Large intestine (tissue), 3 donors: Measurements from ENCODE around the gene TP53. TPM values are rescaled to one million over a fixed set of nuclear protein-coding genes. Genes with fewer than 3 reads are reported as not detected.

Experiments
- DNase-seq, 2 donors: peaks; one replicate each; pipeline versions ENCODE4 v3.0.0 to v3.0.0-alpha.2; 2013
- H3K27ac ChIP-seq: one replicate; pipeline ENCODE4 v1.5.1; 2013; ENCODE audit warnings: low read length
- H3K27me3 ChIP-seq: 2 replicates; pipeline ENCODE4 v1.6.1; 2013; ENCODE audit warnings: low read length; ENCODE audit not compliant: control insufficient read depth, insufficient read depth
- H3K36me3 ChIP-seq: 2 replicates; pipeline ENCODE4 v1.6.1; 2013; ENCODE audit warnings: low read length; ENCODE audit not compliant: control insufficient read depth, insufficient read depth
- H3K4me1 ChIP-seq: one replicate; pipeline ENCODE4 v1.6.1; 2013; ENCODE audit warnings: low read length; ENCODE audit not compliant: control insufficient read depth, insufficient read depth
- H3K4me3 ChIP-seq: one replicate; pipeline ENCODE4 v1.5.1; 2013; ENCODE audit warnings: low read length
- H3K9me3 ChIP-seq: one replicate; pipeline ENCODE4 v1.6.1; 2013; ENCODE audit warnings: mild to moderate bottlenecking, low read depth, low read length, moderate library complexity; ENCODE audit not compliant: control insufficient read depth
- WGBS: methylation state at CpG from one replicate; pipeline ENCODE4 v1.1.5; 2013; ENCODE audit warnings: low lambda C conversion rate; ENCODE audit not compliant: insufficient coverage; 5-methylcytosine and 5-hydroxymethylcytosine counted together
- polyA plus RNA-seq: library from polyadenylated mRNA; unstranded; fragments of 120-200 nt; gene quantifications from one replicate; pipeline ENCODE4 v1.2.1, GENCODE V29; 2013

TP53 gene
- polyA plus RNA-seq, 1 donor = 49.7 TPM

- Histone ChIP-seq H3K4me1 (peaks cover 12% of the 10 kb centered on the region), H3K27me3 (peaks cover 67% of the 10 kb centered on the region), H3K9me3 (no peaks in the 10 kb centered on the region), H3K36me3 (no peaks in the 10 kb centered on the region), H3K27ac (peak overlapping the region; percentile 22), H3K4me3 (peak overlapping the region; percentile 63)
- WGBS = no CpG with 5 or more reads among the region's 20 CpGs
- no peak for DNase-seq
Measured at GRCh38 chr17:7715936-7716886, 28.9 kb upstream of the TP53 start.

- Histone ChIP-seq H3K27ac (no peak overlapping the region), H3K4me3 (no peak overlapping the region), H3K4me1 (peaks cover 12% of the 10 kb centered on the region), H3K9me3 (no peaks in the 10 kb centered on the region), H3K27me3 (peaks cover 64% of the 10 kb centered on the region), H3K36me3 (no peaks in the 10 kb centered on the region)
- DNase-seq = no peak
- no CpG with 5 or more reads among the region's 10 CpGs for WGBS
Measured at GRCh38 chr17:7714721-7715594, 27.7 kb upstream of the TP53 start.

- DNase-seq = no peak
- Histone ChIP-seq H3K4me1 (peaks cover 12% of the 10 kb centered on the region), H3K9me3 (no peaks in the 10 kb centered on the region), H3K27me3 (peaks cover 55% of the 10 kb centered on the region), H3K36me3 (no peaks in the 10 kb centered on the region), H3K27ac (no peak overlapping the region), H3K4me3 (no peak overlapping the region)
- no CpG with 5 or more reads among the region's 9 CpGs for WGBS
Measured at GRCh38 chr17:7713782-7714181, 26.5 kb upstream of the TP53 start.

GRCh38 chr17:7712111-7712771 lies 25.0 kb upstream of the TP53 start:
- Histone ChIP-seq H3K27me3 (peaks cover 61% of the 10 kb centered on the region), H3K36me3 (no peaks in the 10 kb centered on the region), H3K4me3 (no peak overlapping the region), H3K9me3 (no peaks in the 10 kb centered on the region), H3K4me1 (peaks cover 9% of the 10 kb centered on the region), H3K27ac (no peak overlapping the region)
- DNase-seq = no peak
- WGBS = no CpG with 5 or more reads among the region's 19 CpGs

DNA sequence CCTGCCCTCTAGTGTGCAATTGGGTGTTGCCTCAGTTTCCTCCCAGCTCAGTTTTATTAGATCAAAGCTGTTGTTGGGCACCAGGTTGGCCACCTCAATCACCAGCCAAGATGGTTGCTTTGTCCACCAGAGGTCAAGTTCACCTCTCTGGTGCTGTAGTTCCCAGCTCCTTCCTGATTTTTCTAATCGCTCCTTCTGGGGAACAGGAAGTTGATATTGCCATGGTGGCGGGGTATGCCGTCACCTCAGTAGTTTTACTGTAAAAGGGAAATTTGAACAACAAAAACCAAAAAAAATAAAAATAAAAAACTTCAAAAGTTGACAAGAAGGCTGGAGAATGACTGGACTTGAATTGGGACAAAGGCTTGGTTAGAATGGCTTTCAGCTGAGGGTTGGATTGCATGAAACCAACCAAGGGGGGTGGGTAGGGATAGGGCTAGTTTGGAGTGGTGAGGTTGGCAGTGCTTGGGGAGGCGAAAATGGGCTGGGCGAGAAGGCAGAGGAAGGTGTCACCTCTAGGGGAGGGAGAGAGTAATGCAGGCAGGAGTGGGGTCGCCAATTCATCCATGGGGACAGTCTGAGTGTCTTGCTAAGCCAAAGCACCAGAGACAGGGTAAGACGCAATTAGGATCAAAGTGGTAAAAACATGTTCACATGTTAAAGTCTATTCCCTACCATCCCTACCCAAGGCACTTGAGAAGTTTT lies 23.9 kb upstream of the TP53 start:
- WGBS = 91% methylated on average over 4 of the region's 7 CpGs
- no peaks in the 10 kb centered on the region for H3K36me3 ChIP-seq
- no peaks in the 10 kb centered on the region for H3K9me3 ChIP-seq
- H3K4me3 ChIP-seq = no peak overlapping the region
- peaks cover under 1% of the 10 kb centered on the region for H3K4me1 ChIP-seq
- H3K27ac ChIP-seq = no peak overlapping the region
- peaks cover 69% of the 10 kb centered on the region for H3K27me3 ChIP-seq
- no peak for DNase-seq

DNA sequence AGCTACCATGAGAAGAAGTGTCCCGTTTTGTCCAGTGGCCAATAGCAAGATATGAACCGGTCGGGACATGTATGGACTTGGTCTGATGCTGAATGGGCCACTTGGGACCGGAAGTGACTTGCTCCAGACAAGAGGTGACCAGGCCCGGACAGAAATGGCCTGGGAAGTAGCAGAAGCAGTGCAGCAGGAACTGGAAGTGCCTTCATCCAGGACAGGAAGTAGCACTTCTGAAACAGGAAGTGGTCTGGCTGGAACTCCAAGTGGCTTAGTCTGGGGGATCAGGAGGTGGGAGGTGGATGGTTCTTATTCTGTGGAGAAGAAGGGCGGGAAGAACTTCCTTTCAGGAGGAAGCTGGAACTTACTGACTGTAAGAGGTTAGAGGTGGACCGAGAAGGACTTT lies 23.0 kb upstream of the TP53 start:
- DNase-seq = no peak
- WGBS = no CpG with 5 or more reads among the region's 7 CpGs
- Histone ChIP-seq H3K36me3 (no peaks in the 10 kb centered on the region), H3K4me3 (no peak overlapping the region), H3K27me3 (peaks cover 69% of the 10 kb centered on the region), H3K9me3 (no peaks in the 10 kb centered on the region), H3K27ac (no peak overlapping the region), H3K4me1 (no peaks in the 10 kb centered on the region)

DNA sequence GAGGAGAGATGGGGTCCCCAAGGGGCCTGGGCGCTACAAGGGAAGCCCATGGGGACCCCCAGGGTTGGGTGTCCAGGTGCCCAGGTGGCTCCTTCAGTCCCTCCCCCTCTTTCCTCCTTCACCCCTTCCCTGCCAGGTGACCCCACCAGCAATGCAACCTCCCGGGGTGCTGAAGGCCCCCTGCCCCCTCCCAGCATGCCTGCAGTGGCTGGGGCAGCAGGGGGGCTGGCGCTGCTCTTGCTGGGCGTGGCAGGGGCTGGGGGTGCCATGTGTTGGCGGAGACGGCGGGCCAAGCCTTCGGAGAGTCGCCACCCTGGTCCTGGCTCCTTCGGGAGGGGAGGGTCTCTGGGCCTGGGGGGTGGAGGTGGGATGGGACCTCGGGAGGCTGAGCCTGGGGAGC lies 21.7 kb upstream of the TP53 start:
- H3K27ac ChIP-seq = no peak overlapping the region
- no peaks in the 10 kb centered on the region for H3K9me3 ChIP-seq
- H3K36me3 ChIP-seq = no peaks in the 10 kb centered on the region
- no CpG with 5 or more reads among the region's 11 CpGs for WGBS
- H3K27me3 ChIP-seq = peaks cover 68% of the 10 kb centered on the region
- DNase-seq = no peak
- H3K4me1 ChIP-seq = peaks cover 7% of the 10 kb centered on the region
- H3K4me3 ChIP-seq = no peak overlapping the region

DNA sequence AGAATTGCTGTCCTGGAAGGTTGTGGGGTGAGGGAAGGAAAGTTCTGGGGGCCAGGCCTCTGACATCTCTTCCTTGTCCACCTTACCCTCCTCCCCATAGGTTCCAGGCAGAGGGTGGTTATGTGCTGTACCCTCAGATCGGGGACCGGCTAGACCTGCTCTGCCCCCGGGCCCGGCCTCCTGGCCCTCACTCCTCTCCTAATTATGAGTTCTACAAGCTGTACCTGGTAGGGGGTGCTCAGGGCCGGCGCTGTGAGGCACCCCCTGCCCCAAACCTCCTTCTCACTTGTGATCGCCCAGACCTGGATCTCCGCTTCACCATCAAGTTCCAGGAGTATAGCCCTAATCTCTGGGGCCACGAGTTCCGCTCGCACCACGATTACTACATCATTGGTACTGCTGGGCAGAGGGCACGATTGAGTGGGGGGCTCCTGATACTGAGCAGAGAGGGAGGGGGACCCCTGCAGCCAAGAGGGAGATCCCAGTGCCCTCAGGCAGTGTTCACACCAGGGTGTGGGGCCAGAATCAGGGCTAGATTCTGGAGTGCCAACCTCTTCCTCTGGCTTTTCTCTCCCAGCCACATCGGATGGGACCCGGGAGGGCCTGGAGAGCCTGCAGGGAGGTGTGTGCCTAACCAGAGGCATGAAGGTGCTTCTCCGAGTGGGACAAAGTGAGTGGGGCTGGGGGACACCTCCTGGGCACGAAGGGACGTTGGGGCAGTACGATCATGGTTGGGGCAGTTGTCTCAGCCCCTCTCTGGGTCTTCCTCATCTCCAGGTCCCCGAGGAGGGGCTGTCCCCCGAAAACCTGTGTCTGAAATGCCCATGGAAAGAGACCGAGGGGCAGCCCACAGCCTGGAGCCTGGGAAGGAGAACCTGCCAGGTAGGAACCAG lies 20.8 kb upstream of the TP53 start:
- Histone ChIP-seq H3K9me3 (no peaks in the 10 kb centered on the region), H3K27ac (no peak overlapping the region), H3K36me3 (no peaks in the 10 kb centered on the region), H3K27me3 (peaks cover 69% of the 10 kb centered on the region), H3K4me3 (no peak overlapping the region), H3K4me1 (peaks cover 11% of the 10 kb centered on the region)
- DNase-seq = no peak
- no CpG with 5 or more reads among the region's 22 CpGs for WGBS

DNA sequence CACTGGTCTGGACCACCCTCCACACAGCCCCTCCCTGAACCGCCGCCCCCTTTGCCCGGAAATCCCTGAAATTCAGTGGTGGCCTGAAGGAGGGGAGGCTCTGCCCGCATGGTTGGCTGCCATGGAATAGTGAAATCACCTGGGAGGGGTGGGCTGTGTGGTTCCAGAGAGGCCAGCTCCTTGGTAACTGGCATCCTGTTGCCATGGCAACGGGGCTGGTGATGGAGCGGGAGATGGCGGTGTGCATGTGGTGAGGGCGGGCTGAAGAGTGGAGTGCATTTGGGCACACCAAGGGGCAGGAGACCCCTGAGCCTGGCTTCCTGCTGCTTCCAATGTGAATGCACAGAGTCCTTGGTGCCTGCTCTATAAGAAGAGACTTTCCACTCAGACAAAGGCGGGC lies 20.2 kb upstream of the TP53 start:
- no peak overlapping the region for H3K4me3 ChIP-seq
- peaks cover 4% of the 10 kb centered on the region for H3K36me3 ChIP-seq
- no CpG with 5 or more reads among the region's 9 CpGs for WGBS
- H3K27ac ChIP-seq = no peak overlapping the region
- H3K9me3 ChIP-seq = no peaks in the 10 kb centered on the region
- H3K4me1 ChIP-seq = peaks cover 11% of the 10 kb centered on the region
- peaks cover 68% of the 10 kb centered on the region for H3K27me3 ChIP-seq
- no peak for DNase-seq
